Nephron (organoid): ENCODE results near the gene WDR49.

ENCODE experiments used
- H3K27ac Mint-ChIP-seq, 3 experiments: 2 replicates each; pipeline ENCODE4 v1.8.0; 2020; ENCODE audit warnings: mixed read lengths in 3 of 3, mild to moderate bottlenecking in 2 of 3, moderate library complexity in 1 of 3
- H3K27me3 Mint-ChIP-seq: 2 replicates; pipeline ENCODE4 v1.8.0; 2021; ENCODE audit warnings: low read depth, mild to moderate bottlenecking, moderate library complexity, mixed read lengths
- H3K36me3 Mint-ChIP-seq: 2 replicates; pipeline ENCODE4 v1.8.0; 2020; ENCODE audit warnings: low read depth, mixed read lengths
- H3K4me1 Mint-ChIP-seq: 2 replicates; pipeline ENCODE4 v1.8.0; 2020; ENCODE audit warnings: mixed read lengths
- H3K4me3 Mint-ChIP-seq, 3 experiments: 2 replicates each; pipeline ENCODE4 v1.8.0; 2020; ENCODE audit warnings: mild to moderate bottlenecking in 3 of 3, mixed read lengths in 3 of 3, moderate library complexity in 2 of 3
- H3K9me3 Mint-ChIP-seq: 2 replicates; pipeline ENCODE4 v1.8.0; 2020; ENCODE audit warnings: mixed read lengths
- CTCF ChIP-seq, 3 experiments: fragments of 200-600 bp; sonication (generic); IDR thresholded peaks; one replicate each; pipeline ENCODE4 v1.5.0; 2021; ENCODE audit warnings: antibody characterized with exemption in 3 of 3; ENCODE audit not compliant: unreplicated experiment in 3 of 3

Gene WDR49

GRCh38 chr3:167554898-167555297, 98.8 kb downstream of the WDR49 start:
- no peaks in the 10 kb centered on the region for H3K27me3 Mint-ChIP-seq
- no peaks in the 10 kb centered on the region for H3K4me1 Mint-ChIP-seq
- H3K36me3 Mint-ChIP-seq = no peaks in the 10 kb centered on the region
- no peak for TF ChIP-seq CTCF (IDR thresholded peaks at IDR 0.05; ENCODE audit: unreplicated experiment in 3 of 3)
- no peak overlapping the region for H3K4me3 Mint-ChIP-seq
- H3K9me3 Mint-ChIP-seq = no peaks in the 10 kb centered on the region
- no peak overlapping the region for H3K27ac Mint-ChIP-seq

GRCh38 chr3:167538081-167538480, 115.7 kb downstream of the WDR49 start:
- Mint-ChIP-seq H3K36me3 (no peaks in the 10 kb centered on the region), H3K9me3 (peaks cover 16% of the 10 kb centered on the region), H3K4me3 (no peak overlapping the region), H3K27me3 (peaks cover 4% of the 10 kb centered on the region), H3K27ac (no peak overlapping the region), H3K4me1 (no peaks in the 10 kb centered on the region)
- TF ChIP-seq CTCF (IDR thresholded peaks at IDR 0.05; ENCODE audit: unreplicated experiment in 3 of 3) = no peak

- Mint-ChIP-seq H3K27ac (no peak overlapping the region), H3K36me3 (no peaks in the 10 kb centered on the region), H3K4me1 (no peaks in the 10 kb centered on the region), H3K9me3 (peaks cover 7% of the 10 kb centered on the region), H3K4me3 (no peak overlapping the region), H3K27me3 (no peaks in the 10 kb centered on the region)
- TF ChIP-seq CTCF (IDR thresholded peaks at IDR 0.05; ENCODE audit: unreplicated experiment in 3 of 3) = no peak
Measured at GRCh38 chr3:167521006-167521355, 132.8 kb downstream of the WDR49 start.

- no peaks in the 10 kb centered on the region for H3K27me3 Mint-ChIP-seq
- no peaks in the 10 kb centered on the region for H3K36me3 Mint-ChIP-seq
- no peak for TF ChIP-seq CTCF (IDR thresholded peaks at IDR 0.05; ENCODE audit: unreplicated experiment in 3 of 3)
- H3K27ac Mint-ChIP-seq = no peak overlapping the region
- peaks cover 11% of the 10 kb centered on the region for H3K9me3 Mint-ChIP-seq
- H3K4me3 Mint-ChIP-seq = no peak overlapping the region
- no peaks in the 10 kb centered on the region for H3K4me1 Mint-ChIP-seq
Measured at GRCh38 chr3:167520266-167521005, 133.3 kb downstream of the WDR49 start.

GRCh38 chr3:167507954-167508353, 145.8 kb downstream of the WDR49 start:
- no peaks in the 10 kb centered on the region for H3K27me3 Mint-ChIP-seq
- TF ChIP-seq CTCF (IDR thresholded peaks at IDR 0.05; ENCODE audit: unreplicated experiment in 3 of 3) = no peak
- H3K27ac Mint-ChIP-seq = no peak overlapping the region
- H3K4me1 Mint-ChIP-seq = no peaks in the 10 kb centered on the region
- H3K9me3 Mint-ChIP-seq = peaks cover 4% of the 10 kb centered on the region
- H3K36me3 Mint-ChIP-seq = no peaks in the 10 kb centered on the region
- H3K4me3 Mint-ChIP-seq = no peak overlapping the region

- no peaks in the 10 kb centered on the region for H3K36me3 Mint-ChIP-seq
- no peak for TF ChIP-seq CTCF (IDR thresholded peaks at IDR 0.05; ENCODE audit: unreplicated experiment in 3 of 3)
- peaks cover 17% of the 10 kb centered on the region for H3K4me1 Mint-ChIP-seq
- H3K9me3 Mint-ChIP-seq = no peaks in the 10 kb centered on the region
- H3K27ac Mint-ChIP-seq = no peak overlapping the region
- no peaks in the 10 kb centered on the region for H3K27me3 Mint-ChIP-seq
- no peak overlapping the region for H3K4me3 Mint-ChIP-seq
Measured at GRCh38 chr3:167502401-167502800, 151.3 kb downstream of the WDR49 start.
